HepG2 (cell line): ENCODE measurements around the gene GLTPD2. TPM values are rescaled to one million over a fixed set of nuclear protein-coding genes. Genes with fewer than 3 reads are reported as not detected.
A peak's percentile ranks its signal among the peaks of the same experiment; 100 is the strongest.

Source experiments
- CBX1 ChIP-seq: IDR thresholded peaks from one replicate; pipeline ENCODE4 v1.6.1; 2016; ENCODE audit warnings: antibody characterized with exemption, low read depth
- CBX5 ChIP-seq: sonication (generic); formaldehyde crosslinking; IDR thresholded peaks from 2 replicates; pipeline ENCODE4 v1.4.0; 2020; ENCODE audit warnings: missing genetic modification reagents, borderline replicate concordance
- FOXM1 ChIP-seq: sonication (generic); formaldehyde crosslinking; IDR thresholded peaks from 2 replicates; pipeline ENCODE4 v1.5.0; 2020; ENCODE audit warnings: missing genetic modification reagents
- GABPB1 ChIP-seq: IDR thresholded peaks from 2 replicates; pipeline ENCODE4 v1.6.1; 2016; ENCODE audit warnings: mild to moderate bottlenecking, missing genetic modification reagents, moderate library complexity, missing compliant biosample characterization
- HNF4G ChIP-seq, 2 experiments: sonication (generic) in 1 of 2; formaldehyde crosslinking in 1 of 2; IDR thresholded peaks; 2 replicates each; pipeline versions ENCODE4 v1.4.0 to v1.6.1; 2011 to 2020; ENCODE audit warnings: borderline replicate concordance in 2 of 2, low read depth in 2 of 2, mild to moderate bottlenecking in 2 of 2, low read length in 1 of 2, missing genetic modification reagents in 1 of 2, moderate library complexity in 1 of 2
- HNRNPK ChIP-seq: fragments of 200-400 bp; formaldehyde crosslinking; IDR thresholded peaks from 2 replicates; pipeline ENCODE4 v1.6.1; 2018; ENCODE audit warnings: low read length, low read depth, moderate library complexity, mild to moderate bottlenecking; ENCODE audit not compliant: poor library complexity, severe bottlenecking
- HOXA9 ChIP-seq: sonication (generic); formaldehyde crosslinking; IDR thresholded peaks from 2 replicates; pipeline ENCODE4 v1.8.1; 2022; ENCODE audit warnings: missing genetic modification reagents, mild to moderate bottlenecking, moderate library complexity, borderline replicate concordance
- KDM1A ChIP-seq: IDR thresholded peaks from 2 replicates; pipeline ENCODE4 v1.6.1; 2016; ENCODE audit warnings: missing compliant biosample characterization
- MBD4 ChIP-seq: IDR thresholded peaks from 2 replicates; pipeline ENCODE4 v1.6.1; 2012; ENCODE audit warnings: low read length, inconsistent platforms, borderline replicate concordance
- MLXIP ChIP-seq: sonication (generic); formaldehyde crosslinking; IDR thresholded peaks from 2 replicates; pipeline ENCODE4 v1.9.0; 2021; ENCODE audit warnings: missing genetic modification reagents, borderline replicate concordance
- MTF1 ChIP-seq: sonication (generic); formaldehyde crosslinking; IDR thresholded peaks from 2 replicates; pipeline ENCODE4 v1.5.0; 2020; ENCODE audit warnings: missing genetic modification reagents
- MZF1 ChIP-seq: sonication (generic); formaldehyde crosslinking; IDR thresholded peaks from 2 replicates; pipeline ENCODE4 v1.8.1; 2023; ENCODE audit warnings: mild to moderate bottlenecking, missing genetic modification reagents, borderline replicate concordance
- NCOA2 ChIP-seq: sonication (generic); formaldehyde crosslinking; IDR thresholded peaks from 2 replicates; pipeline ENCODE4 v1.8.0; 2022; ENCODE audit warnings: inconsistent platforms
- ONECUT2 ChIP-seq: sonication (generic); formaldehyde crosslinking; IDR thresholded peaks from 2 replicates; pipeline ENCODE4 v1.4.0; 2020; ENCODE audit warnings: missing genetic modification reagents
- PAF1 ChIP-seq: IDR thresholded peaks from 2 replicates; pipeline ENCODE4 v1.6.1; 2016; ENCODE audit warnings: missing genetic modification reagents, missing compliant biosample characterization
- PATZ1 ChIP-seq: sonication (generic); formaldehyde crosslinking; IDR thresholded peaks from 2 replicates; pipeline ENCODE4 v1.4.0; 2020; ENCODE audit warnings: missing genetic modification reagents
- PRMT3 ChIP-seq: sonication (generic); formaldehyde crosslinking; IDR thresholded peaks from 2 replicates; pipeline ENCODE4 v1.8.1; 2022; ENCODE audit warnings: low read depth, mild to moderate bottlenecking, moderate library complexity, missing genetic modification reagents, borderline replicate concordance
- SMYD3 ChIP-seq: sonication (generic); formaldehyde crosslinking; IDR thresholded peaks from 2 replicates; pipeline ENCODE4 v1.8.1; 2023; ENCODE audit warnings: mild to moderate bottlenecking, missing genetic modification reagents
- XBP1 ChIP-seq: sonication (generic); formaldehyde crosslinking; IDR thresholded peaks from 2 replicates; pipeline ENCODE4 v1.5.0; 2020; ENCODE audit warnings: missing genetic modification reagents
- ZBTB7B ChIP-seq: sonication (generic); formaldehyde crosslinking; IDR thresholded peaks from 2 replicates; pipeline ENCODE4 v1.4.0; 2020; ENCODE audit warnings: missing genetic modification reagents
- ZBTB8A ChIP-seq: sonication (generic); formaldehyde crosslinking; IDR thresholded peaks from 2 replicates; pipeline ENCODE4 v1.4.0; 2020; ENCODE audit warnings: mild to moderate bottlenecking, low read depth, missing genetic modification reagents, borderline replicate concordance
- ZNF205 ChIP-seq: IDR thresholded peaks from 2 replicates; pipeline ENCODE4 v1.6.1; 2018; ENCODE audit warnings: missing biosample characterization, missing genetic modification reagents
- ZNF253 ChIP-seq: sonication (generic); formaldehyde crosslinking; IDR thresholded peaks from 2 replicates; pipeline ENCODE4 v1.8.0; 2022; ENCODE audit warnings: mild to moderate bottlenecking, missing genetic modification reagents, borderline replicate concordance
- ZNF260 ChIP-seq: sonication (generic); formaldehyde crosslinking; IDR thresholded peaks from 2 replicates; pipeline ENCODE4 v1.4.0; 2020; ENCODE audit warnings: missing genetic modification reagents, low read depth, mild to moderate bottlenecking, borderline replicate concordance
- ZNF580 ChIP-seq: IDR thresholded peaks from 2 replicates; pipeline ENCODE4 v1.6.1; 2016; ENCODE audit warnings: low read depth, borderline replicate concordance
- ZNF713 ChIP-seq: sonication (generic); formaldehyde crosslinking; IDR thresholded peaks from 2 replicates; pipeline ENCODE4 v1.4.0; 2020; ENCODE audit warnings: mild to moderate bottlenecking, missing genetic modification reagents
- ZNF772 ChIP-seq: sonication (generic); formaldehyde crosslinking; IDR thresholded peaks from 2 replicates; pipeline ENCODE4 v1.5.0; 2020; ENCODE audit warnings: mild to moderate bottlenecking, missing genetic modification reagents
- ZNF883 ChIP-seq: sonication (generic); formaldehyde crosslinking; IDR thresholded peaks from 2 replicates; pipeline ENCODE4 v1.5.1; 2020; ENCODE audit warnings: mild to moderate bottlenecking, missing genetic modification reagents; ENCODE audit errors: not compliant biosample characterization
- ZSCAN9 ChIP-seq: IDR thresholded peaks from 2 replicates; pipeline ENCODE4 v1.6.1; 2016; ENCODE audit warnings: borderline replicate concordance
- polyA plus RNA-seq, 8 experiments: library from polyadenylated mRNA; depleted of rRNA in 3 of 8; stranded (reverse) in 7 of 8; unstranded in 1 of 8; fragments of >200 nt; fragmentation: Illumina TruSeq in 4 of 8; extraction: Trizol in 4 of 8; gene quantifications; 2 replicates each; pipeline versions ENCODE4 v1.2.1 to v1.2.3, GENCODE V29; 2011 to 2016; ENCODE audit warnings: low read depth in 4 of 8, missing spikeins in 1 of 8, mixed read lengths in 1 of 8; ENCODE audit not compliant: insufficient read depth in 1 of 8
- total RNA-seq, 5 experiments: library from RNA; depleted of rRNA; stranded (reverse); fragments of >200 nt; fragmentation: Illumina TruSeq; extraction: Trizol; gene quantifications; 2 replicates each; pipeline ENCODE4 v1.2.3, GENCODE V29; 2016; ENCODE audit warnings: low read depth in 1 of 5

The GLTPD2 gene
- total and polyA plus RNA-seq, 2 of the 13 experiments (the other 11 are each of a cell fraction or from before 2014, with no cell fraction given): 7.5 to 12.9 TPM

- TF ChIP-seq KDM1A (CRISPR knock-in tag) (peak; percentile 98), ZNF713 (CRISPR knock-in tag) (no peak), ZBTB7B (CRISPR knock-in tag) (no peak), CBX1 (no peak), ZNF580 (CRISPR knock-in tag) (0 out of 2 replicates have a peak, but pooled peaks have one; percentile 26), ONECUT2 (no peak), ZNF772 (CRISPR knock-in tag) (no peak), ZBTB8A (CRISPR knock-in tag) (no peak), HOXA9 (CRISPR knock-in tag) (no peak), ZNF205 (CRISPR knock-in tag) (no peak), ZSCAN9 (CRISPR knock-in tag) (no peak), GABPB1 (CRISPR knock-in tag) (peak; percentile 54), ZNF253 (CRISPR knock-in tag) (no peak), FOXM1 (no peak), HNF4G (IDR thresholded peaks at IDR 0.05; ENCODE audit: borderline replicate concordance, low read depth, low read length) (no peak), HNF4G (CRISPR knock-in tag; IDR thresholded peaks at IDR 0.05; ENCODE audit: borderline replicate concordance, low read depth) (no peak), PRMT3 (CRISPR knock-in tag) (no peak), MLXIP (CRISPR knock-in tag) (no peak), SMYD3 (no peak), PAF1 (CRISPR knock-in tag) (no peak), MTF1 (CRISPR knock-in tag) (no peak), MZF1 (CRISPR knock-in tag) (no peak), ZNF883 (CRISPR knock-in tag) (no peak), MBD4 (no peak), ZNF260 (CRISPR knock-in tag) (no peak), XBP1 (CRISPR knock-in tag) (no peak), CBX5 (CRISPR knock-in tag) (no peak), NCOA2 (CRISPR knock-in tag) (peak; percentile 82), HNRNPK (no peak), PATZ1 (no peak)
These were observed 36.8 kb upstream of the GLTPD2 start (continued) for GRCh38 chr17:4751932-4752331.
